GM12878 (cell line): Measurements from ENCODE around the gene ASB2. TPM values are rescaled to one million over a fixed set of nuclear protein-coding genes. Genes with fewer than 3 reads are reported as not detected.

Experiments
- ATAC-seq: fragments of 200-7000 bp; cut with Tn5 transposase; 3 replicates; pipeline ENCODE4 v1.9.1; 2020; ENCODE audit warnings: mild to moderate bottlenecking, moderate library complexity
- BruUV-seq: library from RNA; stranded (reverse); fragments of 400-500 nt; replicated peaks from 2 replicates; lab custom pipeline; 2021; lab: Mats Ljungman, UMichigan
- CTCF ChIA-PET: fragments of 300-600 bp; sonication (Branson Sonifier 250); formaldehyde crosslinking; extraction: SDS; loops from one replicate; lab custom pipeline; 2021; ENCODE audit warnings: inconsistent platforms; lab: Yijun Ruan, JAX
- POLR2A ChIA-PET: fragments of 350-600 bp; formaldehyde crosslinking; extraction: SDS; loops from one replicate; lab custom pipeline; 2021; ENCODE audit warnings: inconsistent platforms; lab: Charles Lee
- RAD21 ChIA-PET: fragments of 300-600 bp; sonication (Branson Sonifier 250); formaldehyde crosslinking; loops from one replicate; lab custom pipeline; 2023; ENCODE audit warnings: antibody characterized with exemption; ENCODE audit not compliant: unreplicated experiment; lab: Charles Lee
- SMC1A ChIA-PET: fragments of 300-600 bp; sonication (Branson Sonifier 250); formaldehyde crosslinking; loops from one replicate; lab custom pipeline; 2023; ENCODE audit not compliant: unreplicated experiment, uncharacterized antibody; lab: Charles Lee
- DNase-seq: peaks from one replicate; pipeline ENCODE4 v3.0.0-alpha.2; 2011; ENCODE audit warnings: low read depth, low spot score
- FAIRE-seq: peaks from 3 replicates; lab custom pipeline; 2011; peaks lifted over from hg19 to GRCh38; lab: Jason Lieb, UNC
- H2AFZ ChIP-seq: 2 replicates; pipeline ENCODE4 v1.6.0; 2011; ENCODE audit warnings: low read depth, low read length, control low read depth; ENCODE audit not compliant: control insufficient read depth
- H3K27ac ChIP-seq: 2 replicates; pipeline ENCODE4 v1.5.1; 2011; ENCODE audit warnings: control low read depth; ENCODE audit not compliant: control insufficient read depth, insufficient read depth
- H3K27me3 ChIP-seq, 2 experiments: replicated peaks in 1 of 2; 2 replicates each; pipeline versions ENCODE4 v1.6.0 to v1.6.1; 2011; ENCODE audit warnings: low read length in 1 of 2; ENCODE audit not compliant: control insufficient read depth in 2 of 2, insufficient read depth in 2 of 2
- H3K36me3 ChIP-seq, 2 experiments: 2 replicates each; pipeline ENCODE4 v1.5.1; 2011; ENCODE audit warnings: low read length in 1 of 2; ENCODE audit not compliant: control insufficient read depth in 2 of 2, insufficient read depth in 2 of 2
- H3K4me1 ChIP-seq: 2 replicates; pipeline ENCODE4 v1.6.1; 2011; ENCODE audit warnings: mild to moderate bottlenecking, low read length, moderate library complexity, mixed read lengths; ENCODE audit not compliant: control insufficient read depth, insufficient read depth
- H3K4me2 ChIP-seq: 2 replicates; pipeline ENCODE4 v1.6.0; 2011; ENCODE audit warnings: control low read depth; ENCODE audit not compliant: control insufficient read depth, insufficient read depth
- H3K4me3 ChIP-seq: fragments of 200-600 bp; sonication (generic); 2 replicates; pipeline ENCODE4 v1.5.1; 2016
- H3K79me2 ChIP-seq: 2 replicates; pipeline ENCODE4 v1.6.0; 2011; ENCODE audit warnings: low read length; ENCODE audit not compliant: control insufficient read depth, insufficient read depth
- H3K9ac ChIP-seq: 2 replicates; pipeline ENCODE4 v1.8.0; 2011; ENCODE audit warnings: low read length, control low read depth, mixed read lengths; ENCODE audit not compliant: control insufficient read depth, insufficient read depth
- H3K9me3 ChIP-seq: replicated peaks from 3 replicates; pipeline ENCODE4 v1.5.1; 2011; ENCODE audit warnings: mild to moderate bottlenecking, low read length; ENCODE audit not compliant: control insufficient read depth, insufficient read depth
- H4K20me1 ChIP-seq: 2 replicates; pipeline ENCODE4 v1.6.0; 2011; ENCODE audit not compliant: control insufficient read depth, insufficient read depth
- CREM ChIP-seq: IDR thresholded peaks from 2 replicates; pipeline ENCODE4 v1.6.1; 2014; ENCODE audit warnings: antibody characterized with exemption, low read depth
- FOXM1 ChIP-seq: IDR thresholded peaks from 2 replicates; pipeline ENCODE4 v1.6.1; 2012; ENCODE audit warnings: low read depth, mild to moderate bottlenecking, inconsistent platforms, low read length, moderate library complexity
- GABPA ChIP-seq: IDR thresholded peaks from 2 replicates; pipeline ENCODE4 v1.6.1; 2014; ENCODE audit warnings: antibody characterized with exemption, low read depth, mild to moderate bottlenecking, inconsistent platforms
- GATAD2B ChIP-seq: fragments of 450-650 bp; conservative IDR thresholded peaks from 2 replicates; pipeline ENCODE4 v1.6.1; 2017; ENCODE audit warnings: low read depth, mild to moderate bottlenecking, moderate library complexity
- KLF5 ChIP-seq: fragments of 450-650 bp; IDR thresholded peaks from 2 replicates; pipeline ENCODE4 v1.6.1; 2014; ENCODE audit warnings: mild to moderate bottlenecking; ENCODE audit not compliant: partially characterized antibody
- NR2C1 ChIP-seq: fragments of 450-650 bp; IDR thresholded peaks from 2 replicates; pipeline ENCODE4 v1.6.1; 2017; ENCODE audit warnings: antibody characterized with exemption, mild to moderate bottlenecking, moderate library complexity
- RBBP5 ChIP-seq: fragments of 200-600 bp; sonication (generic); conservative IDR thresholded peaks from 2 replicates; pipeline ENCODE4 v1.6.1; 2016
- RUNX3 ChIP-seq: IDR thresholded peaks from 2 replicates; pipeline ENCODE4 v1.6.1; 2012; ENCODE audit warnings: low read length, inconsistent platforms
- STAT1 ChIP-seq: fragments of 450-650 bp; conservative IDR thresholded peaks from 2 replicates; pipeline ENCODE4 v1.6.1; 2014; ENCODE audit warnings: antibody characterized with exemption, mild to moderate bottlenecking
- WGBS: methylation state at CpG from one replicate; pipeline ENCODE4 v1.1.6; 2016; ENCODE audit warnings: low lambda C conversion rate; ENCODE audit not compliant: insufficient replicate concordance, insufficient coverage; ENCODE audit errors: missing lambda C conversion rate; 5-methylcytosine and 5-hydroxymethylcytosine counted together
- in situ Hi-C: fragments of 300-500 bp; cut with MboI; formaldehyde crosslinking; loops from 9 replicates; pipeline ENCODE4 v1.14.3; 2018; ENCODE audit warnings: mixed read lengths
- intact Hi-C: fragments of 100-400 bp; cut with micrococcal nuclease; formaldehyde crosslinking; loops from one replicate; pipeline ENCODE4 v1.14.2; 2022; ENCODE audit not compliant: unreplicated experiment
- polyA plus RNA-seq, 11 experiments: library from polyadenylated mRNA; depleted of rRNA in 4 of 11; unstranded in 6 of 11; stranded (reverse) in 5 of 11; fragments of >200 nt; fragmentation: Nextera tagmentation in 4 of 11; fragmentation: Illumina TruSeq in 1 of 11; extraction: Ambion mirVana in 4 of 11; extraction: Trizol in 1 of 11; gene quantifications; 1 replicate in 1 of 11; 2 replicates in 10 of 11; pipeline versions ENCODE4 v1.2.1 to v1.2.3, GENCODE V29; 2011 to 2016; ENCODE audit warnings: inconsistent platforms in 2 of 11, missing spikeins in 2 of 11, low read depth in 1 of 11
- total RNA-seq, 4 experiments: library from RNA; depleted of rRNA in 3 of 4; stranded (reverse); fragments of >200 nt in 3 of 4; fragmentation: Illumina TruSeq in 1 of 4; extraction: Trizol in 1 of 4; gene quantifications; 2 replicates each; pipeline versions ENCODE4 v1.2.1 to v1.2.3, GENCODE V29; 2013 to 2021
- TF ChIP-seq, protein P1 (sequence below): IDR thresholded peaks from 2 replicates; pipeline ENCODE4 v1.6.1; 2011; ENCODE audit warnings: low read depth, low read length, improper control_type of control experiment, borderline replicate concordance
- TF ChIP-seq, protein P2 (sequence below): fragments of 450-650 bp; IDR thresholded peaks from 2 replicates; pipeline ENCODE4 v1.6.1; 2014; ENCODE audit warnings: mild to moderate bottlenecking
- TF ChIP-seq, protein P3 (sequence below): IDR thresholded peaks from 2 replicates; pipeline ENCODE4 v1.6.1; 2012; ENCODE audit warnings: low read depth, low read length, improper control_type of control experiment

ASB2 gene
- total and polyA plus RNA-seq, 10 of the 15 experiments (the other 5 are each of a cell fraction or from before 2014, with no cell fraction given): 3.0 to 54.8 (median 33.5) TPM

DNA sequence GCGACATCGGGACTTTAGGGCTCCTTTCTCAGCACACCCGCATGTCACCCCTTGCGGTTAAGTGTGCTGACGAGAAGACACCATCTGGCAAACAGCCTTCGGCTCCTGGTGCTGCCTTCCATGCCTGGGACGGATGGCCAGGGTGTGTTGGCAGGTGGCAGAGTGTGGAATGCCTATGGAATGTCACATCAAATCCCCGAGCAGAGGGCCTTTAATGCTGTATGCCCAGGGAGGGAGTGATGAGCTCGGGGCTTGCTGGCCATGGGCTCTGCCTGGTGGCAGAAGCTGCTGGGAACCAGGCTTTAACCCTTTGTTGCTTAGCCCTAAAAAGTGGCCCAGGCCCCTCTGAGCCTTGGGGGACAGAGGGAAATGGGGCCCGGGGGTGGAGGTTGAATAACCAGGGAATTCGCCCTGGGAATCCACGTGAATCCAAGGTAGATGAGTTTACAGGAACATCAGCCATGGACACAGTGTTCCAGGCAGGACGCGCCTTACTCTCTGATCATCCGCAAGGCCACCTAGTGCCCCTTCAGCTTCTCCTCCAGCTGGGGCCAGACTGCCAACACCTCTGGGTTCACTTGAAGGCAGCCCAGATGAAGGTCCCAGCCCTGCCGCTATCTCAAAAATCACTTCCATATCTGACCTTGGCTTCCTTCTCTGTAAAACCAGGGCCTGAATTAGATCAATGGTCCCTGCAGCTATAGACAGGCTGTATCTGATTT is 31.9 kb downstream of the ASB2 start:
- Histone ChIP-seq H3K27ac (no peak overlapping the region), H3K9ac (no peak overlapping the region), H3K4me3 (no peak overlapping the region), H3K36me3 (peaks cover 2 to 4% of the 10 kb centered on the region in 2 experiments; a peak in 3 of 4 replicates), H3K79me2 (no peaks in the 10 kb centered on the region), H3K4me1 (peaks cover 11% of the 10 kb centered on the region), H3K27me3 (no peaks in the 10 kb centered on the region), H3K4me2 (no peak overlapping the region), H4K20me1 (no peaks in the 10 kb centered on the region), H2AFZ (no peak overlapping the region), H3K9me3 (no peaks in the 10 kb centered on the region)
- DNase-seq (no peak), FAIRE-seq (no peak), ATAC-seq (no peak)
- in situ Hi-C loops: loop anchor here (5.0 kb wide), 1 partner anchor 58 kb away; no protein-coding TSS in a partner anchor
- POLR2A ChIA-PET: no interaction called here
- WGBS: 70% methylated on average over 14 of the region's 16 CpGs
- RAD21 ChIA-PET: interaction anchor here (1.4 to 13.9 kb wide), 2 partner anchors 57 to 92 kb away, joined by 3 to 344 read pairs; partner anchors contain the start of gene CCDC197
- intact Hi-C loops: no loop called here
- CTCF ChIA-PET: interaction anchor here (0.8 to 11.8 kb wide), 4 partner anchors 8 to 69 kb away, joined by 3 to 343 read pairs (median 4); partner anchors contain the start of gene ASB2
- no TSS peak for BruUV-seq
- TF ChIP-seq FOXM1: no peak
- TF ChIP-seq, protein P1, sequence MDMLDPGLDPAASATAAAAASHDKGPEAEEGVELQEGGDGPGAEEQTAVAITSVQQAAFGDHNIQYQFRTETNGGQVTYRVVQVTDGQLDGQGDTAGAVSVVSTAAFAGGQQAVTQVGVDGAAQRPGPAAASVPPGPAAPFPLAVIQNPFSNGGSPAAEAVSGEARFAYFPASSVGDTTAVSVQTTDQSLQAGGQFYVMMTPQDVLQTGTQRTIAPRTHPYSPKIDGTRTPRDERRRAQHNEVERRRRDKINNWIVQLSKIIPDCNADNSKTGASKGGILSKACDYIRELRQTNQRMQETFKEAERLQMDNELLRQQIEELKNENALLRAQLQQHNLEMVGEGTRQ: no peak
- TF ChIP-seq KLF5: no peak
- TF ChIP-seq, protein P2, sequence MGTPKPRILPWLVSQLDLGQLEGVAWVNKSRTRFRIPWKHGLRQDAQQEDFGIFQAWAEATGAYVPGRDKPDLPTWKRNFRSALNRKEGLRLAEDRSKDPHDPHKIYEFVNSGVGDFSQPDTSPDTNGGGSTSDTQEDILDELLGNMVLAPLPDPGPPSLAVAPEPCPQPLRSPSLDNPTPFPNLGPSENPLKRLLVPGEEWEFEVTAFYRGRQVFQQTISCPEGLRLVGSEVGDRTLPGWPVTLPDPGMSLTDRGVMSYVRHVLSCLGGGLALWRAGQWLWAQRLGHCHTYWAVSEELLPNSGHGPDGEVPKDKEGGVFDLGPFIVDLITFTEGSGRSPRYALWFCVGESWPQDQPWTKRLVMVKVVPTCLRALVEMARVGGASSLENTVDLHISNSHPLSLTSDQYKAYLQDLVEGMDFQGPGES: no peak
- TF ChIP-seq CREM: no peak
- no peak for TF ChIP-seq STAT1
- TF ChIP-seq RBBP5: no peak
- no peak for TF ChIP-seq GABPA
- TF ChIP-seq, protein P3, sequence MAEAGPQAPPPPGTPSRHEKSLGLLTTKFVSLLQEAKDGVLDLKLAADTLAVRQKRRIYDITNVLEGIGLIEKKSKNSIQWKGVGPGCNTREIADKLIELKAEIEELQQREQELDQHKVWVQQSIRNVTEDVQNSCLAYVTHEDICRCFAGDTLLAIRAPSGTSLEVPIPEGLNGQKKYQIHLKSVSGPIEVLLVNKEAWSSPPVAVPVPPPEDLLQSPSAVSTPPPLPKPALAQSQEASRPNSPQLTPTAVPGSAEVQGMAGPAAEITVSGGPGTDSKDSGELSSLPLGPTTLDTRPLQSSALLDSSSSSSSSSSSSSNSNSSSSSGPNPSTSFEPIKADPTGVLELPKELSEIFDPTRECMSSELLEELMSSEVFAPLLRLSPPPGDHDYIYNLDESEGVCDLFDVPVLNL: no peak
- no peak for TF ChIP-seq RUNX3
- TF ChIP-seq GATAD2B: no peak
- TF ChIP-seq NR2C1: no peak
- SMC1A ChIA-PET: interaction anchor here (1.0 to 10.5 kb wide), 4 partner anchors 13 to 55 kb away, joined by 4 to 184 read pairs (median 41); no protein-coding TSS in a partner anchor
